Stimulated activated effector memory CD8-positive, alpha-beta T cell treated with anti-CD3 and anti-CD28 coated beads, Interleukin-12 subunit alpha, Interleukin-12 subunit beta, amount 100 ng/mL, for 72 hours (primary cell): Measurements from ENCODE around the gene NPR2.

Experiments
- ATAC-seq: fragments of 150-1000 bp; cut with Tn5 transposase; 2 replicates; pipeline ENCODE4 v1.10.0; 2021
- DNase-seq, 2 donors: peaks; one replicate each; pipeline ENCODE4 v3.0.0; 2021 to 2022; ENCODE audit warnings: low spot score in 2 of 2
- H3K27ac Mint-ChIP-seq: one replicate; pipeline ENCODE4 v1.8.0; 2022; ENCODE audit warnings: mild to moderate bottlenecking, mixed read lengths
- H3K36me3 Mint-ChIP-seq: one replicate; pipeline ENCODE4 v1.8.0; 2022; ENCODE audit warnings: mild to moderate bottlenecking, mixed read lengths
- H3K4me1 Mint-ChIP-seq: one replicate; pipeline ENCODE4 v1.8.0; 2022; ENCODE audit warnings: mixed read lengths
- H3K4me3 Mint-ChIP-seq: one replicate; pipeline ENCODE4 v1.8.0; 2022; ENCODE audit warnings: mild to moderate bottlenecking, mixed read lengths
- H3K9me3 Mint-ChIP-seq: one replicate; pipeline ENCODE4 v1.8.0; 2022; ENCODE audit warnings: mixed read lengths

The NPR2 gene

GRCh38 chr9:35781066-35781465 is 10.3 kb upstream of the NPR2 start:
- Mint-ChIP-seq H3K4me1 (peaks cover 2% of the 10 kb centered on the region), H3K4me3 (no peak overlapping the region), H3K36me3 (peaks cover 49% of the 10 kb centered on the region), H3K27ac (no peak overlapping the region), H3K9me3 (no peaks in the 10 kb centered on the region)
- DNase-seq, result no peak
- no peak for ATAC-seq

GRCh38 chr9:35783418-35783817 is 8.0 kb upstream of the NPR2 start:
- no peak for ATAC-seq
- H3K4me1 Mint-ChIP-seq, result no peaks in the 10 kb centered on the region

GRCh38 chr9:35789541-35789940 is 1.9 kb upstream of the NPR2 start:
- no peak for DNase-seq
- peaks cover 44% of the 10 kb centered on the region for H3K36me3 Mint-ChIP-seq

More at GRCh38 chr9:35783418-35783817, 8.0 kb upstream of the NPR2 start:
- Mint-ChIP-seq H3K36me3 (peaks cover 53% of the 10 kb centered on the region), H3K9me3 (no peaks in the 10 kb centered on the region), H3K27ac (no peak overlapping the region), H3K4me3 (no peak overlapping the region)
- no peak for DNase-seq

GRCh38 chr9:35790025-35790384 is 1.4 kb upstream of the NPR2 start:
- H3K27ac Mint-ChIP-seq, result no peak overlapping the region
- peaks cover 12% of the 10 kb centered on the region for H3K4me1 Mint-ChIP-seq
- no peak overlapping the region for H3K4me3 Mint-ChIP-seq
- ATAC-seq (peak; percentile 5), DNase-seq (no peak)
- no peaks in the 10 kb centered on the region for H3K9me3 Mint-ChIP-seq
- peaks cover 42% of the 10 kb centered on the region for H3K36me3 Mint-ChIP-seq

More at GRCh38 chr9:35789541-35789940, 1.9 kb upstream of the NPR2 start:
- H3K9me3 Mint-ChIP-seq, result no peaks in the 10 kb centered on the region
- no peak overlapping the region for H3K27ac Mint-ChIP-seq
- no peak overlapping the region for H3K4me3 Mint-ChIP-seq
- ATAC-seq, result no peak
- peaks cover 10% of the 10 kb centered on the region for H3K4me1 Mint-ChIP-seq

- Mint-ChIP-seq H3K4me3 (no peak overlapping the region), H3K9me3 (no peaks in the 10 kb centered on the region), H3K36me3 (peaks cover 41% of the 10 kb centered on the region), H3K27ac (peak overlapping the region; percentile 62), H3K4me1 (peaks cover 12% of the 10 kb centered on the region)
- ATAC-seq, result peak; percentile 89
- DNase-seq, result peak; percentile 33 to 68
Measured at GRCh38 chr9:35790385-35791296, 750 bp upstream of the NPR2 start.

GRCh38 chr9:35792024-35792813 is 828 bp downstream of the NPR2 start:
- no peak overlapping the region for H3K27ac Mint-ChIP-seq
- no peaks in the 10 kb centered on the region for H3K9me3 Mint-ChIP-seq
- DNase-seq (no peak), ATAC-seq (no peak)
- H3K4me3 Mint-ChIP-seq, result no peak overlapping the region
- H3K4me1 Mint-ChIP-seq, result peaks cover 17% of the 10 kb centered on the region
- peaks cover 25% of the 10 kb centered on the region for H3K36me3 Mint-ChIP-seq

GRCh38 chr9:35792826-35793225 is 1.4 kb downstream of the NPR2 start:
- DNase-seq, result no peak
- ATAC-seq, result no peak
- H3K4me1 Mint-ChIP-seq, result peaks cover 19% of the 10 kb centered on the region
- H3K27ac Mint-ChIP-seq, result peak overlapping the region; percentile 9
- peaks cover 19% of the 10 kb centered on the region for H3K36me3 Mint-ChIP-seq
- H3K9me3 Mint-ChIP-seq, result no peaks in the 10 kb centered on the region
- H3K4me3 Mint-ChIP-seq, result no peak overlapping the region

GRCh38 chr9:35793461-35793860 is 2.1 kb downstream of the NPR2 start:
- H3K4me1 Mint-ChIP-seq, result peaks cover 26% of the 10 kb centered on the region
- peak overlapping the region; percentile 9 for H3K27ac Mint-ChIP-seq
- DNase-seq (no peak), ATAC-seq (no peak)
- no peaks in the 10 kb centered on the region for H3K9me3 Mint-ChIP-seq
- no peak overlapping the region for H3K4me3 Mint-ChIP-seq
- H3K36me3 Mint-ChIP-seq, result peaks cover 21% of the 10 kb centered on the region

GRCh38 chr9:35795695-35796094 is 4.3 kb downstream of the NPR2 start:
- no peak for ATAC-seq

GRCh38 chr9:35797311-35798109 is 6.1 kb downstream of the NPR2 start:
- Mint-ChIP-seq H3K36me3 (peaks cover 20% of the 10 kb centered on the region), H3K4me1 (peaks cover 32% of the 10 kb centered on the region), H3K27ac (no peak overlapping the region), H3K9me3 (no peaks in the 10 kb centered on the region), H3K4me3 (no peak overlapping the region)
- ATAC-seq (no peak), DNase-seq (no peak)

More at GRCh38 chr9:35795695-35796094, 4.3 kb downstream of the NPR2 start:
- Mint-ChIP-seq H3K4me3 (no peak overlapping the region), H3K4me1 (peaks cover 27% of the 10 kb centered on the region), H3K36me3 (peaks cover 12% of the 10 kb centered on the region), H3K27ac (peak overlapping the region; percentile 6), H3K9me3 (no peaks in the 10 kb centered on the region)
- DNase-seq, result no peak

GRCh38 chr9:35798658-35799374 is 7.4 kb downstream of the NPR2 start:
- H3K27ac Mint-ChIP-seq, result peak overlapping the region; percentile 49
- DNase-seq (no peak), ATAC-seq (peak; percentile 100)
- H3K4me1 Mint-ChIP-seq, result peaks cover 32% of the 10 kb centered on the region
- H3K4me3 Mint-ChIP-seq, result no peak overlapping the region
- peaks cover 31% of the 10 kb centered on the region for H3K36me3 Mint-ChIP-seq
- no peaks in the 10 kb centered on the region for H3K9me3 Mint-ChIP-seq

GRCh38 chr9:35800530-35800929 is 9.1 kb downstream of the NPR2 start:
- ATAC-seq (no peak), DNase-seq (no peak)
- Mint-ChIP-seq H3K27ac (peak overlapping the region; percentile 1), H3K9me3 (no peaks in the 10 kb centered on the region), H3K4me3 (no peak overlapping the region), H3K36me3 (peaks cover 32% of the 10 kb centered on the region), H3K4me1 (peaks cover 25% of the 10 kb centered on the region)

- no peak for DNase-seq
- Mint-ChIP-seq H3K4me3 (no peak overlapping the region), H3K4me1 (peaks cover 25% of the 10 kb centered on the region), H3K36me3 (peaks cover 42% of the 10 kb centered on the region), H3K9me3 (no peaks in the 10 kb centered on the region), H3K27ac (peak overlapping the region; percentile 9)
- ATAC-seq, result no peak
Measured at GRCh38 chr9:35801328-35802128, 10.1 kb downstream of the NPR2 start.

GRCh38 chr9:35806101-35806500 is 14.7 kb downstream of the NPR2 start:
- H3K4me3 Mint-ChIP-seq, result no peak overlapping the region
- no peak overlapping the region for H3K27ac Mint-ChIP-seq
- peaks cover 6% of the 10 kb centered on the region for H3K4me1 Mint-ChIP-seq
- DNase-seq (no peak), ATAC-seq (no peak)
- no peaks in the 10 kb centered on the region for H3K9me3 Mint-ChIP-seq
- H3K36me3 Mint-ChIP-seq, result peaks cover 42% of the 10 kb centered on the region
